Subcutaneous abdominal adipose tissue (tissue), 5 donors: ENCODE results near the gene NT5DC4.
"Not testable (repeated sequence)": the region's sequence is repeated elsewhere in the genome, so short reads cannot be mapped to it uniquely, and the experiment has no call there.

Experiments
- H3K27ac ChIP-seq: one replicate; pipeline ENCODE4 v1.7.0; 2013; ENCODE audit warnings: low read depth, mild to moderate bottlenecking, inconsistent platforms, low read length, moderate library complexity
- H3K27me3 ChIP-seq, 5 donors: one replicate each; pipeline ENCODE4 v1.7.0; 2013; ENCODE audit warnings: low read length in 5 of 5, inconsistent platforms in 1 of 5; ENCODE audit not compliant: control insufficient read depth in 5 of 5, insufficient read depth in 4 of 5
- H3K36me3 ChIP-seq, 5 donors: one replicate each; pipeline ENCODE4 v1.7.0; 2013; ENCODE audit warnings: low read length in 5 of 5; ENCODE audit not compliant: control insufficient read depth in 5 of 5, insufficient read depth in 5 of 5
- H3K4me1 ChIP-seq, 5 donors: one replicate each; pipeline ENCODE4 v1.7.0; 2013; ENCODE audit warnings: low read length in 5 of 5, mild to moderate bottlenecking in 3 of 5, moderate library complexity in 1 of 5; ENCODE audit not compliant: control insufficient read depth in 5 of 5, insufficient read depth in 5 of 5
- H3K4me3 ChIP-seq, 5 donors: one replicate each; pipeline ENCODE4 v1.7.0; 2013; ENCODE audit warnings: low read length in 5 of 5, low read depth in 1 of 5
- H3K9ac ChIP-seq, 5 donors: one replicate each; pipeline ENCODE4 v1.7.0; 2013; ENCODE audit warnings: low read length in 5 of 5, mild to moderate bottlenecking in 4 of 5, moderate library complexity in 3 of 5
- H3K9me3 ChIP-seq, 5 donors: one replicate each; pipeline ENCODE4 v1.7.0; 2013; ENCODE audit warnings: low read length in 5 of 5; ENCODE audit not compliant: control insufficient read depth in 5 of 5
- donor health status: healthy.
- donor health status: healthy.
- donor health status: healthy.
- donor health status: healthy.
- donor health status: healthy.

NT5DC4 gene

DNA sequence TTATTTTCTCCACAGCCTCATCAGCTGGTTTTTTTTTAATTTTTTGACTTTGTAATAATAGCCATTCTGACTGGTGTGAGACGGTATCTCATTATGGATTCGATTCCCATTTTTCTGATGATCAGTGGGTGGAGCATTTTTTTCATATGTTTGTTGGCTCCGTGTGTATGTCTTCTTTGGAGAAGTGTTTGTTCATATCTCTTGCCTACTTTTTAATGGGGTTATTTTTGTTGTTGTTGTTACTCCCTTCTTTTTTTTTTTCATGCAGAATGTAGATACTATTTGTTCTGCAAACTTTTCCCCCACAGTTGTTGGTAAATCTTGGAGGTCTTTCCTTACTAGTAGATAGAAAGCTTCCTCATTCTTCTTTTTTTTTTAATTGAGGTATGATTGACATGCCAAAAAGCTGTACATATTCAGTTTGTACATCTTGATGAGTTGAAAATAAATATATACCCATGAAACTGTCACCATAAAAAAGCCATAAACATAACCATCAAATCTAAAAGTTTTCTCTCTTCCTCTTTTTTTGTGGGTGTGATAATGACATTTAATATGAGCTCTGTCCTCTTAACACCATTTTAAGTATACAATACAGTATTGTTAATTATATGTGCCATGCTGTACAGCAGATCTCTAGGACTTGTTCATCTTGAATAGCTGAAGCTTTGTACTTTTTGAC is 21.8 kb upstream of the NT5DC4 start:
- no peaks in the 10 kb centered on the region for H3K27me3 ChIP-seq
- no peak overlapping the region for H3K27ac ChIP-seq
- H3K36me3 ChIP-seq, result no peaks in the 10 kb centered on the region
- H3K9me3 ChIP-seq, result no peaks in the 10 kb centered on the region
- H3K4me1 ChIP-seq, result peaks cover 0 to 16% (median 6%) of the 10 kb centered on the region in 5 donors
- no peak overlapping the region for H3K4me3 ChIP-seq
- H3K9ac ChIP-seq, result no peak overlapping the region

- no peaks in the 10 kb centered on the region for H3K9me3 ChIP-seq
- H3K4me3 ChIP-seq, result no peak overlapping the region
- H3K4me1 ChIP-seq, result peaks cover 0 to 16% (median 6%) of the 10 kb centered on the region in 5 donors
- no peak overlapping the region for H3K27ac ChIP-seq
- no peaks in the 10 kb centered on the region for H3K36me3 ChIP-seq
- no peak overlapping the region for H3K9ac ChIP-seq
- no peaks in the 10 kb centered on the region for H3K27me3 ChIP-seq
These were observed 20.7 kb upstream of the NT5DC4 start for GRCh38 chr2:112699984-112700667.

- Histone ChIP-seq H3K9ac (no peak overlapping the region), H3K27me3 (peaks cover 0 to 3% (median 0%) of the 10 kb centered on the region in 5 donors), H3K27ac (no peak overlapping the region), H3K9me3 (no peaks in the 10 kb centered on the region), H3K36me3 (no peaks in the 10 kb centered on the region), H3K4me1 (peaks cover 0 to 16% (median 6%) of the 10 kb centered on the region in 5 donors), H3K4me3 (no peak overlapping the region)
These were observed 19.8 kb upstream of the NT5DC4 start for GRCh38 chr2:112701052-112701451.

- Histone ChIP-seq H3K4me3 (no peak overlapping the region), H3K36me3 (no peaks in the 10 kb centered on the region), H3K9me3 (no peaks in the 10 kb centered on the region), H3K9ac (no peak overlapping the region), H3K27me3 (peaks cover 0 to 6% (median 0%) of the 10 kb centered on the region in 5 donors), H3K4me1 (peaks cover 0 to 16% (median 6%) of the 10 kb centered on the region in 5 donors), H3K27ac (no peak overlapping the region)
These were observed 17.1 kb upstream of the NT5DC4 start for GRCh38 chr2:112703684-112704083.

DNA sequence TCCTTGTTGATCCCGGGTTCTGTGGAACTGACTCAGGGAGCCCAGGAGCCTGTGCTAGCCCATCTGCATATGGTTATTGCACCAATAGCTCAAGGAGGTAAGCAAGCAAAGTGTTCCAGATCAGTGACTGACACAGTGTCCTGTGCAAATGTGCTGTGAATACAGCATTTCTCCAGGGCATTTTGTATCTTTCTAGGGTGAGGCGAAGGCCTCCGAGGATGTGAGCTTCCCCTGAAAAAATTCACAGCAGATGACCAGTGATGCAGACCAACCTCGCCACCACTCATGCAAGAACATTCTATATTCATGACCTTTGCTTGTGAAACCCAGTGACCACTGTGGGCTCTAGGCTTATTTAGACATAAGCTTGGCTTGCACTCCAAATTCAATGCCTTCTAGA is 15.2 kb upstream of the NT5DC4 start:
- H3K9ac ChIP-seq, result no peak overlapping the region
- no peaks in the 10 kb centered on the region for H3K36me3 ChIP-seq
- H3K4me1 ChIP-seq, result peaks cover 0 to 6% (median 4%) of the 10 kb centered on the region in 5 donors
- H3K27ac ChIP-seq, result no peak overlapping the region
- H3K4me3 ChIP-seq, result no peak overlapping the region
- H3K9me3 ChIP-seq, result no peaks in the 10 kb centered on the region
- H3K27me3 ChIP-seq, result peaks cover 0 to 6% (median 0%) of the 10 kb centered on the region in 5 donors

DNA sequence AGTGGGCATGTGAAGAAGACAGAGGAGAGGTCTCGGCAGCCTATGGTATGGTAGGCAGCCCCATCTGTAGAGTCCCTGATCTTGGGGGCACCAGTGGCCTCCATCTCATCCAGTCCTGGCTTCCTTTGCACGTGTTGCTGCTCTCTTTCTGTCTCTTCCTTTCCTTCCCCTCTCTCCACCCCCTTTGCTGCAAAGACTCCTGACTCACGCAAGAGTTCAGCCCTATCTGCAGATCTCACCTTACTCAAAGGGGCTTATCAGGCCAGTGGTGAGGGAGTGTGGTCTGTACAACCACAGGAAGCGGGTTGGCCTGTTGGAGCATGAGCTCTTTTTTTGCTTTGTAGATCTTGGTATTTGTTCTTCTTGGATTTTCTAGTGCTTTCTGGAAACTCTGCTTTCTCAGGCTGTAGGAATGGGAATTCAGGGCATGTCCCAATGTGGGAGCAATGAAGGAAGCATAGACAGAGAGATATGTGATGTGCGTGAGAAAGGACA is 14.6 kb upstream of the NT5DC4 start:
- Histone ChIP-seq H3K4me1 (peaks cover 0 to 10% (median 0%) of the 10 kb centered on the region in 5 donors), H3K9ac (no peak overlapping the region), H3K36me3 (no peaks in the 10 kb centered on the region), H3K9me3 (no peaks in the 10 kb centered on the region), H3K27me3 (peaks cover 0 to 6% (median 0%) of the 10 kb centered on the region in 5 donors), H3K27ac (no peak overlapping the region), H3K4me3 (no peak overlapping the region)

- H3K9ac ChIP-seq, H3K27ac ChIP-seq, H3K9me3 ChIP-seq, H3K36me3 ChIP-seq, H3K27me3 ChIP-seq, H3K4me3 ChIP-seq: not testable (repeated sequence)
- peaks cover 0 to 10% (median 0%) of the 10 kb centered on the region in 5 donors for H3K4me1 ChIP-seq
These were observed 13.9 kb upstream of the NT5DC4 start for GRCh38 chr2:112706947-112707346.

DNA sequence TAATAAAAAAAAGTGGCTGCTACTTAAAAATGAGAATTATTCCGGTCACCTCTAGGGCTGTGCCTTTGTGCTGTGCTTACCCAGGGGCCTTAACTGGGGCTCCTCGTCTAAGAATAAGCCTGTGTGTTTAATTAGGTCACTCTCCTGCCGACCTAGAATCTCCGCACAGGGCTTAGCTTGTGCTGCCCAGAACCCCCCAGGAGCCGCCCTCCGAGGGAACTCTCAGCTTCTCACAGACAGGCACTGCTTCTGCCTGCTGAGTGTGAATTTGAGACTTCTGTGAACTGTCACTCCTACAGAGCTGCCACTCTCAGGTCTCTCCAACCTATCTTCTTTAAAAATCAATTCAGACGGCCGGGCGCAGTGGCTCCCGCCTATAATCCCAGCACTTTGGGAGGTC is 11.9 kb upstream of the NT5DC4 start:
- no peak overlapping the region for H3K27ac ChIP-seq
- no peaks in the 10 kb centered on the region for H3K36me3 ChIP-seq

GRCh38 chr2:112709703-112710102 is 11.1 kb upstream of the NT5DC4 start:
- Histone ChIP-seq H3K4me1 (peaks cover 0 to 10% (median 0%) of the 10 kb centered on the region in 5 donors), H3K9me3 (no peaks in the 10 kb centered on the region), H3K27me3 (peaks cover 0 to 12% (median 2%) of the 10 kb centered on the region in 5 donors), H3K4me3 (no peak overlapping the region), H3K27ac (no peak overlapping the region), H3K9ac (no peak overlapping the region), H3K36me3 (no peaks in the 10 kb centered on the region)

More for the DNA sequence above, 11.9 kb upstream of the NT5DC4 start:
- Histone ChIP-seq H3K9me3 (no peaks in the 10 kb centered on the region), H3K9ac (no peak overlapping the region), H3K4me1 (peaks cover 0 to 10% (median 0%) of the 10 kb centered on the region in 5 donors), H3K4me3 (no peak overlapping the region), H3K27me3 (peaks cover 0 to 12% (median 2%) of the 10 kb centered on the region in 5 donors)
